T-helper 2 cell treated with Interferon-gamma antibody and Interleukin-4, amounts not matched to agents 5 μg/mL and 100 μg/mL, for 36 hours (primary cell): Measurements from ENCODE around the gene PHYHIPL.

Experiments
- DNase-seq: peaks from one replicate; pipeline ENCODE4 v3.0.0; 2021; ENCODE audit warnings: low spot score
- H3K27ac Mint-ChIP-seq: one replicate; pipeline ENCODE4 v1.8.0; 2021; ENCODE audit warnings: mild to moderate bottlenecking, mixed read lengths
- H3K27me3 Mint-ChIP-seq: one replicate; pipeline ENCODE4 v1.8.0; 2021; ENCODE audit warnings: low read depth, mixed read lengths
- H3K36me3 Mint-ChIP-seq: one replicate; pipeline ENCODE4 v1.8.0; 2021; ENCODE audit warnings: low read depth, mixed read lengths
- H3K4me1 Mint-ChIP-seq: one replicate; pipeline ENCODE4 v1.8.0; 2021; ENCODE audit warnings: low read depth, mixed read lengths
- H3K4me3 Mint-ChIP-seq: one replicate; pipeline ENCODE4 v1.8.0; 2022; ENCODE audit warnings: mild to moderate bottlenecking, moderate library complexity, mixed read lengths
- H3K9me3 Mint-ChIP-seq: one replicate; pipeline ENCODE4 v1.8.0; 2021; ENCODE audit warnings: mixed read lengths

PHYHIPL gene

GRCh38 chr10:59245686-59246085, 69.2 kb downstream of the PHYHIPL start:
- Mint-ChIP-seq H3K36me3 (no peaks in the 10 kb centered on the region), H3K9me3 (no peaks in the 10 kb centered on the region), H3K4me3 (no peak overlapping the region), H3K4me1 (no peaks in the 10 kb centered on the region), H3K27ac (no peak overlapping the region), H3K27me3 (no peaks in the 10 kb centered on the region)
- DNase-seq = no peak

DNA sequence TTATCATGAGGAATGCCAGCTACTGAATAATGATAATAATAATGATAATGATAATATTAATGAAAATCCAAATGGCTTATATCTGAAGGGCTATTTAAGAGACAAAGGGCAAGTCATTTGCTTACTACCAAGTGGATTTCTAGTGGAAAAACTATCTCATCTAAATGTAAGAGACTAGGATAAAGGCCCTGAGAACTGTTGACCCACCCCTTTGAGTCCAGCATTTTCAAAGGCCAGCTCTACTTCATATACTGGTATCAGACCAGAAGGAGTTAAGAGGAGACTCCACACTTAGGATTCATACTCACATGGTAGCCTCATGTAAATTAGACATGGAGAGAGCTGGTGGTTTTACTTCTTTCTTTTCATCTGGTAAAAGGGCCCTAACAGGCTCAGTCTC, 76.0 kb downstream of the PHYHIPL start:
- no peaks in the 10 kb centered on the region for H3K36me3 Mint-ChIP-seq
- H3K27ac Mint-ChIP-seq = no peak overlapping the region
- no peak overlapping the region for H3K4me3 Mint-ChIP-seq
- H3K4me1 Mint-ChIP-seq = no peaks in the 10 kb centered on the region
- H3K9me3 Mint-ChIP-seq = no peaks in the 10 kb centered on the region
- no peaks in the 10 kb centered on the region for H3K27me3 Mint-ChIP-seq
- no peak for DNase-seq

DNA sequence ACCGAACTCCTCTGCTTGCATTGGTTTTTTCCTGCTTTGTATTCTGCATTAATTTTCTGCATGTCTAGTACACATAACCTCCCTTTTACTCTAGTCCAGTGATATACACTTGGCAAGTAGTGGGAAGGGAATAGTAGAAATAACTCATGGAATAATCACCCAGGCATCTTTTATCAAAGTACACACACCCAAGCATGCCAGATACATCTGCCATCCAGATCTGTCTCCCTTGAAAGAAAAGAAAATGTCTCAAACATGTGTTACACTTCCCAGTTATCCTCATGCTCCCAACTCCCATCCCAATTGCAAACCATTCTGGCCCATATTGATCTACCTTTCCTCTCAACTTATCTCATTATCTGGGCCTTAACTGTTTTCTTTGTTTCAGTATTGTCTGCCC, 79.0 kb downstream of the PHYHIPL start:
- Mint-ChIP-seq H3K27me3 (no peaks in the 10 kb centered on the region), H3K36me3 (no peaks in the 10 kb centered on the region), H3K4me3 (no peak overlapping the region), H3K27ac (no peak overlapping the region), H3K4me1 (no peaks in the 10 kb centered on the region), H3K9me3 (no peaks in the 10 kb centered on the region)
- DNase-seq = no peak

GRCh38 chr10:59257224-59257623, 80.8 kb downstream of the PHYHIPL start:
- H3K4me1 Mint-ChIP-seq = no peaks in the 10 kb centered on the region
- H3K36me3 Mint-ChIP-seq = no peaks in the 10 kb centered on the region
- no peak overlapping the region for H3K27ac Mint-ChIP-seq
- no peak for DNase-seq
- no peak overlapping the region for H3K4me3 Mint-ChIP-seq
- no peaks in the 10 kb centered on the region for H3K9me3 Mint-ChIP-seq
- no peaks in the 10 kb centered on the region for H3K27me3 Mint-ChIP-seq

DNA sequence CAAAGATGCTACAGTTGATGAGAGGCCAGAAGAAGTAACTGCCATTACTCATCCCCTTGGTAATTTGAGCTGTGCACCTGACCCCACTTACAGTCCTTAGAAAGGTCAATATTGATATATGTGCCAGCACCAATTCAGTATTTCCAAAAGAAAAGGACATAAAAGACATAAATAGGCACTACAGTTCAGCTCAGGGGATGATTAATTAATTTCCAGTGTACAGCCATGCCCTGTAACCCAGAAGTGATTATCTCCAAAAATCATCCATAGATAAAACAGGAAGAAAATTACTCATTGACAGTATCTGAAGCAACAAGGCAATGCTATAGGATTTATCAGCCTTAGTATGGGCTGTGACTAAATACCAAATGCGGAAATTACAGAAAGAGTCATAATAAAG, 82.4 kb downstream of the PHYHIPL start:
- H3K4me3 Mint-ChIP-seq = no peak overlapping the region
- DNase-seq = no peak
- H3K36me3 Mint-ChIP-seq = no peaks in the 10 kb centered on the region
- no peaks in the 10 kb centered on the region for H3K9me3 Mint-ChIP-seq
- no peaks in the 10 kb centered on the region for H3K4me1 Mint-ChIP-seq
- H3K27ac Mint-ChIP-seq = no peak overlapping the region
- H3K27me3 Mint-ChIP-seq = no peaks in the 10 kb centered on the region

GRCh38 chr10:59265141-59265540, 88.7 kb downstream of the PHYHIPL start:
- Mint-ChIP-seq H3K4me3 (no peak overlapping the region), H3K36me3 (no peaks in the 10 kb centered on the region), H3K27me3 (no peaks in the 10 kb centered on the region), H3K27ac (no peak overlapping the region), H3K9me3 (no peaks in the 10 kb centered on the region), H3K4me1 (no peaks in the 10 kb centered on the region)
- DNase-seq = no peak

DNA sequence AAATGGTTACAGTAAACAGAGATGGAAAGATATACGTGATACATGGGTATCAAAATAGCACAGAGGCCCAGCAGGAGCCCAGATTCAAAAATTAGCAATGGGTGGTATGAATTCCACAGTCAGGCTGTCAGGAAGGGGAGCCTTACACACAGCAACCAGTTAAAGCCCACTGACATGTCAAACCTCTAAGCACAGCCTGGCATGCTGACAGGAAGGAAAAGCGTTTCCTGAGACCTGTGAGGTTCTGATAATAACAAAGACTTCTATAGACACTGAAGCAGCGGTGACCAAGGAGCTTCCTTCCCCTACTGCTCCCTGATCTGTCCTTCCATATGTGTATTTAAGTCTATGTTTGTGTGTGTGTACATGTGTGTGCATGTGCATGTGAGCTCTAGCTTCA, 89.9 kb downstream of the PHYHIPL start:
- Mint-ChIP-seq H3K9me3 (no peaks in the 10 kb centered on the region), H3K4me1 (no peaks in the 10 kb centered on the region), H3K27me3 (no peaks in the 10 kb centered on the region), H3K4me3 (no peak overlapping the region), H3K27ac (no peak overlapping the region), H3K36me3 (no peaks in the 10 kb centered on the region)
- no peak for DNase-seq

GRCh38 chr10:59268460-59268859, 92.0 kb downstream of the PHYHIPL start:
- Mint-ChIP-seq H3K36me3 (no peaks in the 10 kb centered on the region), H3K4me3 (no peak overlapping the region), H3K27me3 (no peaks in the 10 kb centered on the region), H3K27ac (no peak overlapping the region), H3K9me3 (no peaks in the 10 kb centered on the region), H3K4me1 (no peaks in the 10 kb centered on the region)
- DNase-seq = no peak

DNA sequence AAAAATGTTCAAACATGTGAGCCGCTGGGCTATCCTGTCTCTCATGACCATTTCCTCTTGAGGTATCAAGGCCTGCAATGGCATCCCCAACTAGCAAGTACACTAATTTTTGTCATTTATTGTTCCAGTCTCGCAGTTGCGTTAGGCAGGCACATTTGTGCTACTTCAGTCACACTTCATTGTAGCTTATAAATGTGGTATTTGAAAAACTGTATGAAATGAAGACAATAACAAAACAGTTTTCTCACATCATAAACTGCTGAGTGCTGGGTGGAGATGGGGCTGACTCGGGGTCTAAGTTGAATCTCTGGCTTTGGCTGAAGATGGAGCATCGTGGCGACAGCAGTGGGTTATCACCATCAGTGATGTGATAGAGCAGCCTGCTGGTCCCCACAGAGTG, 93.2 kb downstream of the PHYHIPL start:
- H3K4me1 Mint-ChIP-seq = no peaks in the 10 kb centered on the region
- DNase-seq = no peak
- H3K27me3 Mint-ChIP-seq = no peaks in the 10 kb centered on the region
- H3K36me3 Mint-ChIP-seq = no peaks in the 10 kb centered on the region
- no peak overlapping the region for H3K4me3 Mint-ChIP-seq
- no peak overlapping the region for H3K27ac Mint-ChIP-seq
- H3K9me3 Mint-ChIP-seq = no peaks in the 10 kb centered on the region

- Mint-ChIP-seq H3K4me1 (no peaks in the 10 kb centered on the region), H3K27me3 (no peaks in the 10 kb centered on the region), H3K27ac (no peak overlapping the region), H3K36me3 (no peaks in the 10 kb centered on the region), H3K9me3 (no peaks in the 10 kb centered on the region), H3K4me3 (no peak overlapping the region)
- no peak for DNase-seq
These were observed 94.0 kb downstream of the PHYHIPL start for GRCh38 chr10:59270492-59270891.

DNA sequence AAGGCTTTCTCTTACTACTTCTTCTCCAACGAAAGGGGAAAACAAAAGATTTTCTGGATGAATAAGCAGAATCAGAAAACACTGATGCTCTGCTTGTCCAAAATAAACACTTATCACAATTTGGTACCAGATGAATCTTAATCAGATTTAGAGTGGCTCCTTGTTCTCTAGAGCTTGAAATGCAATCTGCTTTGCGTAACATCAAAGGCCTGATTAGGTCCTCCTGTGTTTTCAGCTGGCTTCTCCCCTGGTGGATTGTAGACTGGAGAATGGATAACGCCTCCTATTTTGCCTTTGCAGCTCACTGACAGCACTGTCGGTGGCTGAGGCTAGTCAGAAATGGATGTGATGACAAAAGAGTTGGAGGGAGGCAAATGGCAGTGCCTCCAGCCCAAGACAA, 94.7 kb downstream of the PHYHIPL start:
- Mint-ChIP-seq H3K36me3 (no peaks in the 10 kb centered on the region), H3K27ac (no peak overlapping the region), H3K4me1 (no peaks in the 10 kb centered on the region), H3K9me3 (no peaks in the 10 kb centered on the region), H3K27me3 (no peaks in the 10 kb centered on the region), H3K4me3 (no peak overlapping the region)
- no peak for DNase-seq

GRCh38 chr10:59272061-59272460, 95.6 kb downstream of the PHYHIPL start:
- Mint-ChIP-seq H3K4me3 (no peak overlapping the region), H3K27ac (no peak overlapping the region), H3K4me1 (no peaks in the 10 kb centered on the region), H3K36me3 (no peaks in the 10 kb centered on the region), H3K27me3 (no peaks in the 10 kb centered on the region), H3K9me3 (no peaks in the 10 kb centered on the region)
- DNase-seq = no peak

DNA sequence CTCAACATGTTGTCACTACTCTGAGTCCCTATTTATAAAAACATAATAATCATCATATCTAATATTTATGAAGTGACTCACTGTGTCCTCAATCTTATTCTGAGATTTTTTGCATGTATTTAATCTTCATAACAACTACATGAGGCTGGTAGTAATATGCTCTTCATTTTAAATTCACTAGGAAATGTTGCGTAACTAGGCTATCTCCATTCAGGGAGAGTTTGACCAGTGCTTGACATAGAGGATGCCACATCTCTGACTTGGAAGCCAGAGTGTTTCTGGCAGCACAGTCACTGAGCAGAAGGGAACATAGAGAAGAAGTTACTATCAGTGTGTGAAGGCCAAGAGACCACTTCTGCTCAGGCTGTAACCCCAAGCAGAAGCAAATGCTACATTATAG, 97.0 kb downstream of the PHYHIPL start:
- DNase-seq = no peak
- no peaks in the 10 kb centered on the region for H3K36me3 Mint-ChIP-seq
- no peaks in the 10 kb centered on the region for H3K9me3 Mint-ChIP-seq
- H3K27me3 Mint-ChIP-seq = no peaks in the 10 kb centered on the region
- H3K4me1 Mint-ChIP-seq = no peaks in the 10 kb centered on the region
- H3K27ac Mint-ChIP-seq = no peak overlapping the region
- H3K4me3 Mint-ChIP-seq = no peak overlapping the region

GRCh38 chr10:59276133-59276532, 99.7 kb downstream of the PHYHIPL start:
- Mint-ChIP-seq H3K4me3 (no peak overlapping the region), H3K36me3 (no peaks in the 10 kb centered on the region), H3K27ac (no peak overlapping the region), H3K27me3 (no peaks in the 10 kb centered on the region), H3K9me3 (no peaks in the 10 kb centered on the region), H3K4me1 (no peaks in the 10 kb centered on the region)
- no peak for DNase-seq

- H3K9me3 Mint-ChIP-seq = no peaks in the 10 kb centered on the region
- H3K27ac Mint-ChIP-seq = no peak overlapping the region
These were observed 100.5 kb downstream of the PHYHIPL start for GRCh38 chr10:59276919-59277318.

GRCh38 chr10:59279476-59279875, 103.0 kb downstream of the PHYHIPL start:
- no peak overlapping the region for H3K4me3 Mint-ChIP-seq
- no peaks in the 10 kb centered on the region for H3K36me3 Mint-ChIP-seq
- no peaks in the 10 kb centered on the region for H3K27me3 Mint-ChIP-seq
- no peak overlapping the region for H3K27ac Mint-ChIP-seq
- H3K4me1 Mint-ChIP-seq = no peaks in the 10 kb centered on the region
- no peak for DNase-seq
- no peaks in the 10 kb centered on the region for H3K9me3 Mint-ChIP-seq

More at GRCh38 chr10:59276919-59277318, 100.5 kb downstream of the PHYHIPL start:
- H3K27me3 Mint-ChIP-seq = no peaks in the 10 kb centered on the region
- H3K4me1 Mint-ChIP-seq = no peaks in the 10 kb centered on the region
- DNase-seq = no peak
- H3K36me3 Mint-ChIP-seq = no peaks in the 10 kb centered on the region
- H3K4me3 Mint-ChIP-seq = no peak overlapping the region
